ENCODE data around the gene UBE2J1.
"Not testable (repeated sequence)": the region's sequence is repeated elsewhere in the genome, so short reads cannot be mapped to it uniquely, and the experiment has no call there.

GRCh38 chr6:89397884-89398283 lies 45.4 kb upstream of the UBE2J1 start:
- TF ChIP-seq CTCF (optimal IDR thresholded peaks at IDR 0.05 in 1 of 3, IDR thresholded peaks at IDR 0.05 in 1 of 3, conservative IDR thresholded peaks at IDR 0.05 in 1 of 3; ENCODE audit: extremely low read depth in 1 of 3, insufficient read depth in 2 of 3, low read length in 3 of 3); EZH2 (IDR thresholded peaks at IDR 0.05; ENCODE audit: low read length): not testable (repeated sequence)
